Gastroesophageal sphincter (tissue), 4 donors: ENCODE results near the gene TREML4. TPM values are rescaled to one million over a fixed set of nuclear protein-coding genes. Genes with fewer than 3 reads are reported as not detected.

Experiments used
- ATAC-seq: fragments of 150-250 bp; one replicate; pipeline ENCODE4 v1.9.1; 2016; ENCODE audit warnings: mild to moderate bottlenecking, moderate library complexity
- H3K27ac ChIP-seq, 4 donors: fragments of 200-600 bp; sonication (generic) in 3 of 4; 1 replicate in 3 of 4; 2 replicates in 1 of 4; pipeline ENCODE4 v1.5.1; 2016 to 2019
- H3K27me3 ChIP-seq: fragments of 200-600 bp; sonication (generic); one replicate; pipeline ENCODE4 v1.5.1; 2019
- H3K36me3 ChIP-seq, 2 donors: fragments of 200-600 bp; sonication (generic); one replicate each; pipeline ENCODE4 v1.5.1; 2019; ENCODE audit warnings: control low read depth in 1 of 2
- H3K4me1 ChIP-seq, 3 donors: fragments of 200-600 bp; sonication (generic); 1 replicate in 2 of 3; 2 replicates in 1 of 3; pipeline ENCODE4 v1.5.1; 2016 to 2019; ENCODE audit warnings: control low read depth in 2 of 3
- H3K4me3 ChIP-seq, 2 donors: fragments of 200-600 bp; sonication (generic); one replicate each; pipeline ENCODE4 v1.5.1; 2019; ENCODE audit warnings: mild to moderate bottlenecking in 1 of 2, moderate library complexity in 1 of 2
- H3K9me3 ChIP-seq, 3 donors: fragments of 200-600 bp; sonication (generic); one replicate each; pipeline ENCODE4 v1.5.1; 2017 to 2019; ENCODE audit warnings: control low read depth in 2 of 3
- EP300 ChIP-seq: sonication (generic); formaldehyde crosslinking; IDR thresholded peaks from one replicate; pipeline ENCODE4 v1.6.1; 2017; ENCODE audit warnings: antibody characterized with exemption, mild to moderate bottlenecking
- POLR2A ChIP-seq, 2 donors: fragments of 450-650 bp; IDR thresholded peaks; one replicate each; pipeline ENCODE4 v1.6.1; 2017; ENCODE audit warnings: antibody characterized with exemption in 2 of 2, mild to moderate bottlenecking in 2 of 2, moderate library complexity in 1 of 2
- POLR2AphosphoS5 ChIP-seq: sonication (generic); formaldehyde crosslinking; IDR thresholded peaks from one replicate; pipeline ENCODE4 v1.6.1; 2017; ENCODE audit warnings: antibody characterized with exemption
- WGBS, 2 donors: methylation state at CpG; one replicate each; pipeline ENCODE4 v1.1.5; 2018; ENCODE audit warnings: low coverage in 1 of 2; 5-methylcytosine and 5-hydroxymethylcytosine counted together
- total RNA-seq, 4 donors: library from RNA; depleted of rRNA; stranded (reverse); fragments of >200 nt; gene quantifications; one replicate each; pipeline ENCODE4 v1.1.0, GENCODE V29; 2016
- TF ChIP-seq, protein P1 (sequence below), 4 experiments: fragments of 200-600 bp in 2 of 4; fragments of 450-650 bp in 2 of 4; sonication (generic) in 1 of 4; IDR thresholded peaks; one replicate each; pipeline ENCODE4 v1.5.1; 2017 to 2019; ENCODE audit warnings: antibody characterized with exemption in 4 of 4, mild to moderate bottlenecking in 2 of 4, moderate library complexity in 2 of 4

TREML4 gene
- not detected for total RNA-seq

GRCh38 chr6:41228096-41228495 is at the start of gene TREML4:
Gene TREML4, plus strand, starts transcription at chr6:41228349. Its CDS starts 79 bp downstream, at chr6:41228428.
- H3K4me3 ChIP-seq: no peak within 1 kb of the TSS
- no peak for ATAC-seq
- no peaks in the 10 kb centered on the region for H3K36me3 ChIP-seq
- 0% methylated on average over 1 of the region's 5 CpGs; no CpG with 5 or more reads in 1 of the 2 donors for WGBS, 2 donors
- no peaks in the 10 kb centered on the region for H3K4me1 ChIP-seq
- TF ChIP-seq POLR2AphosphoS5 (no peak), EP300 (no peak), POLR2A (IDR thresholded peaks at IDR 0.05) (no peak)
- TF ChIP-seq, protein P1, sequence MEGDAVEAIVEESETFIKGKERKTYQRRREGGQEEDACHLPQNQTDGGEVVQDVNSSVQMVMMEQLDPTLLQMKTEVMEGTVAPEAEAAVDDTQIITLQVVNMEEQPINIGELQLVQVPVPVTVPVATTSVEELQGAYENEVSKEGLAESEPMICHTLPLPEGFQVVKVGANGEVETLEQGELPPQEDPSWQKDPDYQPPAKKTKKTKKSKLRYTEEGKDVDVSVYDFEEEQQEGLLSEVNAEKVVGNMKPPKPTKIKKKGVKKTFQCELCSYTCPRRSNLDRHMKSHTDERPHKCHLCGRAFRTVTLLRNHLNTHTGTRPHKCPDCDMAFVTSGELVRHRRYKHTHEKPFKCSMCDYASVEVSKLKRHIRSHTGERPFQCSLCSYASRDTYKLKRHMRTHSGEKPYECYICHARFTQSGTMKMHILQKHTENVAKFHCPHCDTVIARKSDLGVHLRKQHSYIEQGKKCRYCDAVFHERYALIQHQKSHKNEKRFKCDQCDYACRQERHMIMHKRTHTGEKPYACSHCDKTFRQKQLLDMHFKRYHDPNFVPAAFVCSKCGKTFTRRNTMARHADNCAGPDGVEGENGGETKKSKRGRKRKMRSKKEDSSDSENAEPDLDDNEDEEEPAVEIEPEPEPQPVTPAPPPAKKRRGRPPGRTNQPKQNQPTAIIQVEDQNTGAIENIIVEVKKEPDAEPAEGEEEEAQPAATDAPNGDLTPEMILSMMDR (IDR thresholded peaks at IDR 0.05): no peak
- peaks cover 62% of the 10 kb centered on the region for H3K27me3 ChIP-seq
- H3K9me3 ChIP-seq: no peaks in the 10 kb centered on the region
- H3K27ac ChIP-seq: no peak within 1 kb of the TSS

DNA sequence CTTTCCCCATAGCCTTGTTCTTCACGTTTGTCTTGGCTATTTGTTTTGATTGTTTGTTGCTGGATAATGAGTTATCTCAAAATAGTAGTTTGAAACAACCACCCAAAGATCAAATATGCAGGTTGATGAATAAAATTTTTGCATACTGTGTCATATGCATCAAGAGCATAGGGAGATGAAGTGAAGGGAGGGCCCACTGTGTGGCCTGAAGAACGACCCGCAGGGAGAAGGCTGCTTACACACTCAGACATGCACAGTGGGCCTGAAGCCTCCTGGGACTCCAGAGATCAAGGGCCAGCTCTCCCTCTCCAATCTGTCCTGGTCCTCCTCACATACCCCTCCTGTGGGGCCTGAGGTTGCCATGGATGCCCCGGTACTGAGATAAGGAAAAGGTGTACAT is 49.0 kb upstream of the TREML4 start:
- no peaks in the 10 kb centered on the region for H3K9me3 ChIP-seq
- H3K27me3 ChIP-seq: peaks cover 23% of the 10 kb centered on the region
- no peak overlapping the region for H3K4me3 ChIP-seq
- no peak overlapping the region for H3K27ac ChIP-seq
- TF ChIP-seq POLR2AphosphoS5 (no peak), EP300 (no peak), POLR2A (IDR thresholded peaks at IDR 0.05) (no peak)
- TF ChIP-seq, protein P1 (IDR thresholded peaks at IDR 0.05): no peak
- no peaks in the 10 kb centered on the region for H3K4me1 ChIP-seq
- no peak for ATAC-seq
- whole genome bisulfite sequencing, 2 donors: 46 to 65% methylated on average over 1 to 3 of the region's 4 CpGs
- H3K36me3 ChIP-seq: no peaks in the 10 kb centered on the region

DNA sequence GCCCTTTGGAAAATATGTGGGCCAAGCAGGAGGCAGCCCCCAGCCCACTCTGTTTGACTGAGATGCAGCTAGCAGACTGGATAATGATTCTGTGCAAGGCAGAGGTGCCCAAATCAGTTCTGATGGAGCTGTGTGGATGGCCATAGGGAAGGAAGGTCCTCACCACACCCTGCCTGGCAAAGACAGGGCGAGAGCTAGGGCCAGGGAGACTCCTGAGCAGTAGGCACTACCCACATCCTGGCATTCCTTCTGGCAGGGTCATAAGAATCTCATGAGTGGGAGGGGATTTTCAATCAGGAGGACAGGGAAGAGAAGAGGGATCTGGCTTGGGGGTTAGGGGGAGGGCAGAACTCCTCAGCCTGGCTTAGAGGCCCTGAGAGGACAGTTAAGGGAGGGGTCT is 46.6 kb upstream of the TREML4 start:
- Histone ChIP-seq H3K9me3 (no peaks in the 10 kb centered on the region), H3K27ac (no peak overlapping the region), H3K36me3 (no peaks in the 10 kb centered on the region), H3K4me1 (no peaks in the 10 kb centered on the region), H3K4me3 (no peak overlapping the region), H3K27me3 (peaks cover 23% of the 10 kb centered on the region)
- no peak for ATAC-seq
- no peak for TF ChIP-seq POLR2A (IDR thresholded peaks at IDR 0.05)
- TF ChIP-seq, protein P1 (IDR thresholded peaks at IDR 0.05): no peak
- no peak for TF ChIP-seq POLR2AphosphoS5
- TF ChIP-seq EP300: no peak
- no CpG with 5 or more reads among the region's 1 CpG for WGBS, 2 donors

DNA sequence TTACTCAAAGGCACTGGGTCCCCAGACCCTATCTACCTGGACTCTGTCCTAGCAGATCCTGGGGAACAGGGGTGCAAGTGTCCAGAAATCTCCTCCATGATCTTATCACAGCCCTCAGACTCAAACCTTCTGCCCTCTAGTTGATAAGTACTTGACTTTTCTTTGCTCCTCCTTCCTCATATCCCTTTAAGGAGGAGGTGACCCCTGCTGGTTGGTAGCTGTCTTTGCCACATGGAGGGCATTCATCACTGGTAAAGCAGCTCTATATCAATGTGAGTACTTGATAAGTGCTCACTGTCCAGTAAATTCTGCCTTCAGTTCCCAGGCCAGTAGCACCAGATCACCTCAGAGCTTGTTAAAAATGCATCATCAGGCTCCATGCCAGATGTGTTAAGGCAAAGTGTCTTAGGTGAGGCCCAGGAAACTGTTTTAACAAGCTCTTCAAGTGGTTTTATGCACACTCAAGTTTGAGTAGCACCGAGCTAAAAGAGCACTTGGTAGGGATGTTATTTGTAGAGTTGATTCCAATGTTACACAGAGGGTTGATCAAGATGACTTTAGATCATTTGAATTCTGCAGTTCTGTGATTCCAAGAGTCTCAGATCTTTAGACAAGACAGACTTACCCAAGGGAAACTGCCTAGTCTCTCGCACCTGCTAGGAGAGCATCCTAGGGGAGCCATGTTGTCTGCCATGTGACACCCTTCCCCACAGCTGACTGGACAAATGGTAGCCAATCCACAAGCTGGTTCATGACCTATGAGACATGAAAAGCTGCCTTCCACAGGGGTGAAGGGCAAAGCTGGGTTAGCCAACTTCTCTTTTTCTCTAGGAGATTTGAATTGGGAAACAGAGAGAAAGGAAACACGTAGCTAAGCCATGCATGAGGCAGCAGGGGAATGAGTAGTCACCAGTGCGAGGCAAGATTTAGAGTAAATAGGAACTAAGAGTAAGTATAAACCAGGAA is 45.8 kb upstream of the TREML4 start:
- TF ChIP-seq, protein P1 (IDR thresholded peaks at IDR 0.05): peak in 1 of 4 experiments; percentile 26
- no peak for TF ChIP-seq POLR2A (IDR thresholded peaks at IDR 0.05)
- TF ChIP-seq POLR2AphosphoS5: no peak
- TF ChIP-seq EP300: no peak
- Histone ChIP-seq H3K36me3 (no peaks in the 10 kb centered on the region), H3K9me3 (no peaks in the 10 kb centered on the region), H3K27ac (no peak overlapping the region), H3K27me3 (peaks cover 23% of the 10 kb centered on the region), H3K4me1 (no peaks in the 10 kb centered on the region), H3K4me3 (no peak overlapping the region)
- ATAC-seq: peak; percentile 57
- WGBS, 2 donors: 76 to 86% methylated on average over 2 to 3 of the region's 4 CpGs

GRCh38 chr6:41184761-41185160 is 43.4 kb upstream of the TREML4 start:
- H3K9me3 ChIP-seq: peaks cover 0 to 5% (median 0%) of the 10 kb centered on the region in 3 donors
- 72 to 78% methylated on average over 4 to 5 of the region's 7 CpGs for WGBS, 2 donors
- TF ChIP-seq EP300: no peak
- ATAC-seq: no peak
- H3K36me3 ChIP-seq: no peaks in the 10 kb centered on the region
- peaks cover 18% of the 10 kb centered on the region for H3K27me3 ChIP-seq
- no peak overlapping the region for H3K4me3 ChIP-seq
- H3K4me1 ChIP-seq: no peaks in the 10 kb centered on the region
- H3K27ac ChIP-seq: no peak overlapping the region
